Activated T-cell treated with anti-CD3 and anti-CD28 coated beads, Interleukin-2, amount 50 U/mL, for 72 hours (primary cell): ENCODE measurements around the gene PTGDS. TPM values are rescaled to one million over a fixed set of nuclear protein-coding genes. Genes with fewer than 3 reads are reported as not detected.

Experiments used
- ATAC-seq, 2 donors: fragments of 150-1000 bp; cut with Tn5 transposase; replicated peaks in 1 of 2; 2 replicates each; pipeline ENCODE4 v1.10.0; 2021; ENCODE audit warnings: moderate library complexity in 2 of 2, mild to moderate bottlenecking in 1 of 2
- DNase-seq, 2 donors: peaks; one replicate each; pipeline ENCODE4 v3.0.0; 2021 to 2022; ENCODE audit warnings: mixed read lengths in 1 of 2
- H3K27ac Mint-ChIP-seq: one replicate; pipeline ENCODE4 v1.8.0; 2022; ENCODE audit warnings: mild to moderate bottlenecking, moderate library complexity, mixed read lengths
- H3K27me3 Mint-ChIP-seq: one replicate; pipeline ENCODE4 v1.8.0; 2022; ENCODE audit warnings: low read depth, mixed read lengths
- H3K36me3 Mint-ChIP-seq, 2 donors: one replicate each; pipeline ENCODE4 v1.8.0; 2022; ENCODE audit warnings: mixed read lengths in 2 of 2, mild to moderate bottlenecking in 1 of 2; ENCODE audit not compliant: insufficient read depth in 2 of 2
- H3K4me1 Mint-ChIP-seq: one replicate; pipeline ENCODE4 v1.8.0; 2022; ENCODE audit warnings: low read depth, mixed read lengths
- H3K4me3 Mint-ChIP-seq, 2 donors: one replicate each; pipeline ENCODE4 v1.8.0; 2022; ENCODE audit warnings: mild to moderate bottlenecking in 2 of 2, mixed read lengths in 2 of 2, moderate library complexity in 2 of 2
- H3K9me3 Mint-ChIP-seq, 2 donors: one replicate each; pipeline ENCODE4 v1.8.0; 2022; ENCODE audit warnings: mixed read lengths in 2 of 2
- total RNA-seq, 2 donors: library from RNA; stranded (reverse); gene quantifications; one replicate each; pipeline ENCODE4 v1.2.3, GENCODE V29; 2022

The PTGDS gene
- total RNA-seq, 2 donors from 2014 or later: not detected

GRCh38 chr9:136978073-136978864, 965 bp downstream of the PTGDS start:
- H3K27ac Mint-ChIP-seq: no peak overlapping the region
- ATAC-seq (peak; percentile 60 to 62), DNase-seq (peak; percentile 75 to 78)
- H3K9me3 Mint-ChIP-seq: no peaks in the 10 kb centered on the region
- no peaks in the 10 kb centered on the region for H3K27me3 Mint-ChIP-seq
- peaks cover 11% of the 10 kb centered on the region for H3K4me1 Mint-ChIP-seq
- peak overlapping the region in 1 of 2 donors; percentile 29 for H3K4me3 Mint-ChIP-seq
- no peaks in the 10 kb centered on the region for H3K36me3 Mint-ChIP-seq

GRCh38 chr9:136978865-136979544, 1.7 kb downstream of the PTGDS start:
- H3K27ac Mint-ChIP-seq: no peak overlapping the region
- H3K27me3 Mint-ChIP-seq: peaks cover 5% of the 10 kb centered on the region
- ATAC-seq: peak in 1 of 2 donors; percentile 8
- no peaks in the 10 kb centered on the region for H3K36me3 Mint-ChIP-seq
- no peak for DNase-seq
- no peak overlapping the region for H3K4me3 Mint-ChIP-seq
- no peaks in the 10 kb centered on the region for H3K9me3 Mint-ChIP-seq
- peaks cover 11% of the 10 kb centered on the region for H3K4me1 Mint-ChIP-seq

- Mint-ChIP-seq H3K27ac (no peak overlapping the region), H3K36me3 (no peaks in the 10 kb centered on the region), H3K4me1 (peaks cover 11% of the 10 kb centered on the region), H3K9me3 (no peaks in the 10 kb centered on the region), H3K4me3 (no peak overlapping the region), H3K27me3 (peaks cover 9% of the 10 kb centered on the region)
- no peak for DNase-seq
- ATAC-seq: no peak
Measured at GRCh38 chr9:136979769-136980587, 2.7 kb downstream of the PTGDS start.

GRCh38 chr9:136980669-136981478, 3.6 kb downstream of the PTGDS start:
- peaks cover 5% of the 10 kb centered on the region for H3K4me1 Mint-ChIP-seq
- ATAC-seq (no peak), DNase-seq (no peak)
- no peak overlapping the region for H3K4me3 Mint-ChIP-seq
- H3K9me3 Mint-ChIP-seq: no peaks in the 10 kb centered on the region
- H3K36me3 Mint-ChIP-seq: no peaks in the 10 kb centered on the region
- peaks cover 9% of the 10 kb centered on the region for H3K27me3 Mint-ChIP-seq
- no peak overlapping the region for H3K27ac Mint-ChIP-seq

GRCh38 chr9:136981588-136982231, 4.4 kb downstream of the PTGDS start:
- H3K9me3 Mint-ChIP-seq: no peaks in the 10 kb centered on the region
- no peaks in the 10 kb centered on the region for H3K36me3 Mint-ChIP-seq
- H3K27ac Mint-ChIP-seq: no peak overlapping the region
- peaks cover 14% of the 10 kb centered on the region for H3K27me3 Mint-ChIP-seq
- H3K4me3 Mint-ChIP-seq: no peak overlapping the region
- ATAC-seq (no peak), DNase-seq (no peak)
- no peaks in the 10 kb centered on the region for H3K4me1 Mint-ChIP-seq

- Mint-ChIP-seq H3K4me1 (no peaks in the 10 kb centered on the region), H3K9me3 (no peaks in the 10 kb centered on the region), H3K36me3 (no peaks in the 10 kb centered on the region), H3K27me3 (peaks cover 14% of the 10 kb centered on the region), H3K27ac (no peak within 1 kb of the TSS), H3K4me3 (no peak within 1 kb of the TSS)
- DNase-seq (no peak), ATAC-seq (no peak)
Measured at GRCh38 chr9:136982232-136983051, 5.1 kb downstream of the PTGDS start, which contains the start of gene LCNL1. Gene LCNL1 (plus strand): TSS chr9:136982993. CDS start chr9:136983587, 594 bp downstream.

GRCh38 chr9:136983167-136983566, 5.9 kb downstream of the PTGDS start:
- Mint-ChIP-seq H3K4me1 (no peaks in the 10 kb centered on the region), H3K9me3 (no peaks in the 10 kb centered on the region), H3K27ac (no peak overlapping the region), H3K27me3 (peaks cover 14% of the 10 kb centered on the region), H3K4me3 (no peak overlapping the region), H3K36me3 (no peaks in the 10 kb centered on the region)
- no peak for ATAC-seq
- DNase-seq: no peak

GRCh38 chr9:136983656-136984314, 6.5 kb downstream of the PTGDS start:
- Mint-ChIP-seq H3K27ac (no peak overlapping the region), H3K4me1 (no peaks in the 10 kb centered on the region), H3K9me3 (no peaks in the 10 kb centered on the region), H3K4me3 (no peak overlapping the region), H3K27me3 (peaks cover 14% of the 10 kb centered on the region), H3K36me3 (no peaks in the 10 kb centered on the region)
- ATAC-seq (no peak), DNase-seq (no peak)

GRCh38 chr9:136984464-136985026, 7.2 kb downstream of the PTGDS start:
- DNase-seq: no peak
- H3K9me3 Mint-ChIP-seq: no peaks in the 10 kb centered on the region
- no peak overlapping the region for H3K4me3 Mint-ChIP-seq
- ATAC-seq: no peak
- no peak overlapping the region for H3K27ac Mint-ChIP-seq
- H3K36me3 Mint-ChIP-seq: no peaks in the 10 kb centered on the region
- H3K4me1 Mint-ChIP-seq: no peaks in the 10 kb centered on the region
- peaks cover 14% of the 10 kb centered on the region for H3K27me3 Mint-ChIP-seq

GRCh38 chr9:136985027-136985602, 7.8 kb downstream of the PTGDS start:
- no peak for DNase-seq
- H3K4me3 Mint-ChIP-seq: no peak overlapping the region
- H3K9me3 Mint-ChIP-seq: no peaks in the 10 kb centered on the region
- no peaks in the 10 kb centered on the region for H3K36me3 Mint-ChIP-seq
- no peaks in the 10 kb centered on the region for H3K4me1 Mint-ChIP-seq
- no peak overlapping the region for H3K27ac Mint-ChIP-seq
- peak in 1 of 2 donors; percentile 25 for ATAC-seq
- H3K27me3 Mint-ChIP-seq: peaks cover 14% of the 10 kb centered on the region

GRCh38 chr9:136985853-136986252, 8.5 kb downstream of the PTGDS start:
- no peaks in the 10 kb centered on the region for H3K9me3 Mint-ChIP-seq
- H3K4me1 Mint-ChIP-seq: no peaks in the 10 kb centered on the region
- no peak overlapping the region for H3K4me3 Mint-ChIP-seq
- H3K27me3 Mint-ChIP-seq: peaks cover 14% of the 10 kb centered on the region
- no peak for DNase-seq
- H3K36me3 Mint-ChIP-seq: no peaks in the 10 kb centered on the region
- ATAC-seq: no peak
- H3K27ac Mint-ChIP-seq: no peak overlapping the region
